HG03066 (cell line): ENCODE data around the gene UBE2K.
"Not testable (repeated sequence)": the region's sequence is repeated elsewhere in the genome, so short reads cannot be mapped to it uniquely, and the experiment has no call there.

ENCODE experiments used
- ATAC-seq: cut with Tn5 transposase; IDR thresholded peaks from one replicate; pipeline ENCODE4 v1.9.1; 2021; ENCODE audit warnings: low read depth; ENCODE audit not compliant: unreplicated experiment

The UBE2K gene, protein sequence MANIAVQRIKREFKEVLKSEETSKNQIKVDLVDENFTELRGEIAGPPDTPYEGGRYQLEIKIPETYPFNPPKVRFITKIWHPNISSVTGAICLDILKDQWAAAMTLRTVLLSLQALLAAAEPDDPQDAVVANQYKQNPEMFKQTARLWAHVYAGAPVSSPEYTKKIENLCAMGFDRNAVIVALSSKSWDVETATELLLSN

DNA sequence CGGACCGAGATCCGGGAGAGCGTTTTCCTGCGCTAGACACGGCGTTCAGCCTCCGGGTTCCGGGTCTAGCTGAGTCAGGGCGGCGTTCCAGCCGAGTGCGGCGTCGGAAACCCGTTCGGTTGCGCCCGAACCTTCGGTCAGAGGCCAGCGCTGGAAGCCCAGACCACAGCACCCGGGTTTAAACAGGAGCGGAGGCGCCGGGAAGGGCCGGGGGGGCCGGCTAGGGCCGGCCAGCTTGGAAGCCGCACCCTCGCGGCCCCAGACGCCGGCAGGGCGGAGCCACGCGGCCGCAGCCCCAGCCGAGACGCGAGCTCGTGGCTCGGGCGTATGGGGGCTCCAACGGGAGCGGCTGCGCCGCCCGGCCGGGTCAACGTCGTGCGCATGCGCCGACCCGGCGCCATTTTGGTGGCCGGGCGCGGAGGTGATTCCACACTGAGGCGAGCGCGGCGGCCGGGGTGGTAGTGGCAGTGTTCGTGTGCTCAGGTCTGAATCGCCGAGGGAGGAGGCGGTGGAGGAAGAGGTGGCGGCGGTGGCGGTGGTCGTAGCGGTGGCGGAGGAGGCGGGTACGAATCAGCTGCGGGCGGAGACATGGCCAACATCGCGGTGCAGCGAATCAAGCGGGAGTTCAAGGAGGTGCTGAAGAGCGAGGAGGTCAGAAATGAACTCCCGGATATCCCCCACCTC is at the start of gene UBE2K:
UBE2K (plus strand) TSS at position 397 of the 684 bp plus-strand sequence; CDS start at position 589, 192 bp downstream.
- peak; percentile 79 for ATAC-seq

DNA sequence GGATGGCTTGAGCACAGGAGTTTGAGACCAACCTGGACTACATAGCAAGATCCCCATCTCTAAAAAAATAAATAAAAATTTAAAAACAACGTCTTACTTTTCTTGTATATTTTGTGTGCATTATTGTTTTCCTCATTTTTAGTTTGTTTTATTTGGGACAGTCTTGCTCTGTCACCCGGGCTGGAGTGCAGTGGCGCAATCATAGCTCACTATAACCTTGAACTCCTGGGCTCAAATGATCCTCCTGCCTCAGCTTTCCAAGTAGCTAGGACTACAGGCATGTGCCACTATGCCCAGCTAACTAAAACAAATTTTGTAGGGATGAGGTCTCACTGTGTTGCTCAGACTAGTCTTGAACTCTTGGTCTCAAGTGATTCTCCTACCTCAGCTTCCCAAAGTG is 49.7 kb upstream of the UBE2K start:
- no peak for ATAC-seq

DNA sequence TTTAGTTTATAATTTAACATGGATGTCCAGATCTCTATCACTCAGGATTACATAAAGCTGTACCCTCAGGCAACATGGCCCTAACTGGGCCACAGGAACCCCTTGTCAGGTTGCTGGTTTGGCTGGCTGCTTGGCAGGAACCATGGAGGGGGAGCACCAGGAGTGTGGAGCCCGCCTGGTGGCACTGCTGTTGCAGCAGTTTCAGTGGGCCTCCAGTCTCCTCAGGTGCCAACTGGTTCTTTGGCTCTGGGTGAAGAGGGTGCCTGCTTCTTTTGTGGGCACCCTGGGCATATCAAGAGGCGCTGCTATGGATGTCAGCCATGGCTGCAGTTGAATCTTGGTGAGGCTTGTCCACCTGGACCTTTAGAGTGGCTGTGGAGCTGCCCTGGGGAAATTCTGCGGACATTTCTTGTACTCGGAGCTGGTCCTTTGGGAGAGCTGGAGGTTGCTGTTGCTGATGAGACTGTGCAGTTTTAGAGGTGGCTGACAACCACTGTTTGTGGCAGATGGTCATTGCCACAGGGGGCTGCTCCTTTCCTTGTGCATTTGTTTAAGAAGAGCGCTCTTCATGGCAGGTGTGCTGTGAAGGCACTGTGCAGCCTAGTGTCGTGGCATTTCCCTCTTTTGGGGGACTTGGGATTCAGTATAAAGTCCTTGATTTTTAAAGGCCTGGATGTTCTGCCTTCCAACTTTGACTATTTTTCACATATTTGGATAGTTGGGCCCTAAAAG is 48.9 kb upstream of the UBE2K start:
- ATAC-seq, result no peak

DNA sequence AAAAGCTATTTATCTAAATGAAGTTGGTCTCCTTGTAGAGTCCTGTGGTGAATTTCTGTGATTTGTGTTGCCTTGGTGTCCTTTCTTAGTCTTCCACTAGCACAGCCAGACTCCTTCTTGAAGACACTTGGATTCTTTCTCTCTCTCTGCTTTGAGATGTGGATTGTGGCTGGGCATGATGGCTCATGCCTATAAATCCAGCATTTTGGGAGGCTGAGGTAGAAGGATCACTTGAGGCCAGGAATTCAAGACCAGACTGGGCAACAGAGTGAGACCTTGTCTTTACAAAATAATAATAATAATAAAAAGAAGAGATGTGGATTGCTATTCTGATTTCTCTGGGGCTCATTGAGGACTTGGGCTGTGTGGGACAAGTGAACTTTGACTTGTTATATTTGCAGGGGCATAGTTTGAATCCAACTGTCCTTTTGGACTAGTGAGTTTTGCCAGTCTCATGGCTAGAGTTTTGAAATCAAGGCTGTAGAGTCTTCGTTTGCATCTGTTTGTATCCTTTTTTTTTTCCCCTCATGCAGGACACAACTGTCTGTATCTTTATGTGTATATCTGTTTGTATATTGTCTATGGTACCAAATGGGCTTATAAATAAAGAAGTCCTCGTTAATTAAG is 48.2 kb upstream of the UBE2K start:
- no peak for ATAC-seq

DNA sequence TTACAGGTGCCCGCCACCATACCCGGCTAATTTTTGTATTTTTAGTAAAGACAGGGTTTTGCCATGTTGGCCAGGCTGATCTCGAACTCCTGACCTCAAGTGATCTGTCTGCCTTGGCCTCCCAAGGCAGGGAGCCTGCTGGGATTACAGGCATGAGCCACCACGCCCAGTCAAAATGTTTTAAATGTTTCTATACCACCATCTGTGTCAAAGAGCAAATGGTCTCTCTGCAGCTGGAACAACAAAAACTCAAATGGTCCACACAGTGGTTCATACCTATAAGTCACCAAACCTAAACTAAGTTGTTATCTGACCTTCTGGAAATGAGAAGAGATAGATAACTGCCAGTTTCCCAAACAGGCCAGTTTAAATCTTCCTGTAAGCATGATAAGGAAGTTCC is 46.4 kb upstream of the UBE2K start:
- not testable (repeated sequence) for ATAC-seq

DNA sequence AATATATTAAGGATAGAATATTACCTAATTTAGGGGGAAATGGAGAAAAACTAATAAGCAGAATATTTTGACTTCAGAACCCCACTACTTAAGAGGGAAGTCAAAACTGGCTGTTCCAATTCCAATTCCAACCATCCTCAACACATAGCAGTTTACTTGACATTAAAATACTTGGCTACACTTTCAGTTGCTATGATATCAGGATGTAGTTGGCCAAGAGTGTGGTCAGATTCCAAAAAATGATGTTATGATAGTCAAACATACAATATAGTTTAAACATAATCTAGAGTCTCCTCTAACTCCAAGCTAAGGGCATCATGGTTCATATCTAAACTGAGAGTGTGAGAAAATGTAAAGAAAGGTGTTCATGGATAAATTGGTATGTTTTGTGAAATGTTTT is 42.7 kb upstream of the UBE2K start:
- ATAC-seq, result no peak

DNA sequence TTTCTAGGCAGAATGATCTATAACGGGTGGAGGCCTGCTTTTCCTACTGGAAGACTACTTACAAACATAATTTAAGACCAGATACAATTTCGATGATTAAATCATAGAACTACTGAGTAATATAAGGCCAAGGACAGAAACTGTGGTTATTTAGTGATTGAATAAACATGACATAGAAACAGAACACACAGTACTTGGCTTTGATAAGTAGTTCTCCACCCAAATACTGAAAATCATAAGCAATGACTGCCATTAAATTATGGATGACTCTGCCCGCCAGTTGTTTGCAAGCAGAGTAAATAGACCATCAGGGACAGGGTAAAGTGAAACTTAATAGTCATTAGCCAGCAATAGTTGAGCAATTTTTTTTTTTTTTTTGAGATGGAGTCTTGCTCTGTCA is 42.1 kb upstream of the UBE2K start:
- ATAC-seq, result no peak

DNA sequence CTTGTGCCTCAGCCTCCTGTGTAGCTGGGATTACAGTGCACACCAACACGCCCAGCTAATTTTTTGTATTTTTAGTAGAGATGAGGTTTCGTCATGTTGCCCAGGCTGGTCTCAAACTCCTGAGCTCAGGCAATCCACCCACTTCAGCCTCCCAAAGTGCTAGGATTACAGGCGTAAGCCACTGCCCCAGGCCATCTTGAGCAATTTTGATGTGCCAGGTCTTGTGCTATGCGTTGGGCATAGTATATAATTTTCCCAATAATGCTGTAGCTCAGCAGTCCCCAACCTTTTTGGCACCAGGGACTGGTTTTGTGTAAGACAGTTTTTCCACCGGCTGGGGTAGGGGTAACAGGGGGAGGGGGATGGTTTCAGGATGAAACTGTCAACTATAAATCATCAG is 41.3 kb upstream of the UBE2K start:
- not testable (repeated sequence) for ATAC-seq

DNA sequence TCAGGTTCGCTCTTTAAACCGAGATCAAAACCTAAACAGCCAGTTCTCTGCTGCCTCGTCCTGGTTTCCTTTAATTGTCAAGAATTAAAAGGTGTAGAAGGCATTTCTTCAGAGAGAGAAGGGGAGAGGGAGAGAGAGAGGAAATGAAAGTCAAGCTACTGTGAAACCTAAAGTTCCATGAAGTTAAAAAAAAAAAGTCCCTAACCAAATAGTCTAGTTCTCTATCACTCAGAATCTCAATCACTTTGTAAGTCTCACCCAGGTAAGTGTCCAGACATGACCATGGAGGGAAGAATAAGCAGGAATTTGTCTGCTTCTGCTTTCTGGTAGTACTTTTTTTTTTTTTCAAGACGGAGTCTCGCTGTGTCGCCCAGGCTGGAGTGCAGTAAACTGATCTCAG is 40.5 kb upstream of the UBE2K start:
- ATAC-seq, result peak; percentile 80

DNA sequence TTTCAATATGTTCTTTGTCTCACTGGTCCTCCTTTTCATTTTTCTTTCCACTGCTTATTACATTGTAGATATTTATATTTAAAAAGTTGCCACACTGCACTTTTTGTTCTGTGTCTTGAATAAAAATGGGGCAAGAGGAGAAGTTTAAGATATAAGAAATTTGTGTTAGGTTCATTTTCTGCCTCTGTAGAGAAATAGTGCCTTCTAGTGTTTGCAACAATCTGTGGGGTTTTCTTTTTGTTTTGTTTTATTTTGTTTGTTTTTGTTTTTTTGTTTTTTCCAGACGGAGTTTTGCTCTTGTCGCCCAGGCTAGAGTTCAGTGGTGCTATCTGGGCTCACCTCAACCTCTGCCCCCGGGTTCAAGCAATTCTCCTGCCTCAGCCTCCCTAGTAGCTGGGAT is 39.2 kb upstream of the UBE2K start:
- ATAC-seq, result no peak

DNA sequence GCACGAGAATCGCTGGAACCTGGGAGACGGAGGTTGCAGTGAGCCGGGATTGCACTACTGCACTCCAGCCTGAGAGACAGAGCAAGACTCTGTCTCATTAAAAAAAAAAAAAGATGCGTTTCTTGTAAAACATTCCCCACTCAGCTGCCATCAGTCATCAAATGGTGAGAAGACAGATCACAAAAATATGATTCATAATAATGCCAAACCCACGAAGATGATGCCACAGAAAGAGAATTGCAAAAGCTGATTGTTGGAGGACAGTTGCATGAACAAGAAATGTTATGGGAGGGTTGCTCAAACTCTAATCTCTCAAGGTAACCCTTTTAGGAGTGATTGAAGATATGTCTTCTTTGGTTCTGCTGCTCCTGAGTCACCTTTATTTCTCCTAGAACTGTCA is 37.9 kb upstream of the UBE2K start:
- no peak for ATAC-seq

DNA sequence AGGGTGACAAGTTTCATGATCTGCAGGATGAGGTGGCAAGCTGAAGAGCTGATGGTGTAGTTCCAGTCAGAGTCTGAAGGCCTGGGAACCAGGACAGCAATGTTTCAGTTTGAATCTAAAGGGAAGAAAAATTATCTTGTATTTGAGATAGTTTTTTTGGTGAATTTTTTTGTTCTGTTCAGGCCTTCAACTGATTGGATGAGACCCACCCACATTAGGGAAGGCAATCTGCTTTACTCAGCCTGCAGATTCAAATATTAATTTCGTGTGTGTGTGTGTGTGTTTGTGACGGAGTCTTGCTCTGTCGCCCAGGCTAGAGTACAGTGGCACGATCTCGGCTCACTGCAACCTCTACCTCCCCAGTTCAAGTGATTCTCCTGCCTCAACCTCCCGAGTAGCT is 37.2 kb upstream of the UBE2K start:
- no peak for ATAC-seq

DNA sequence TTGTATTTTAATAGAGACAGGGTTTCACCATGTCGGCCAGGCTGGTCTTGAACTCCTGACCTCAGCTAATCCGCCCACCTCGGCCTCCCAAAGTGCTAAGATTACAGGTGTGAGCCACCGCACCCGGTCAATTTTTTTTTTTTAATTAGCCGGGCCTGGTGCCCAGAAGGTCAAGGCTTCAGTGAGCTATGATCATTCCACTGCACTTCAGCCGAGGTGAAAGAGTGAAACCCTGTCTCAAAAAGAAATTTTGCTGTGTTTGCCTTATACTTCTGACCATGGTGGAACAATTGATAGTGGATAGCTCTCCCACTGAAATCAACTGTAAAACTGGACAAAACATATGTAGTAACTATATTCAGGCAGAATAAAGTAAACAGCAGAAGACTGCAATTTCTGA is 35.3 kb upstream of the UBE2K start:
- ATAC-seq, result no peak

DNA sequence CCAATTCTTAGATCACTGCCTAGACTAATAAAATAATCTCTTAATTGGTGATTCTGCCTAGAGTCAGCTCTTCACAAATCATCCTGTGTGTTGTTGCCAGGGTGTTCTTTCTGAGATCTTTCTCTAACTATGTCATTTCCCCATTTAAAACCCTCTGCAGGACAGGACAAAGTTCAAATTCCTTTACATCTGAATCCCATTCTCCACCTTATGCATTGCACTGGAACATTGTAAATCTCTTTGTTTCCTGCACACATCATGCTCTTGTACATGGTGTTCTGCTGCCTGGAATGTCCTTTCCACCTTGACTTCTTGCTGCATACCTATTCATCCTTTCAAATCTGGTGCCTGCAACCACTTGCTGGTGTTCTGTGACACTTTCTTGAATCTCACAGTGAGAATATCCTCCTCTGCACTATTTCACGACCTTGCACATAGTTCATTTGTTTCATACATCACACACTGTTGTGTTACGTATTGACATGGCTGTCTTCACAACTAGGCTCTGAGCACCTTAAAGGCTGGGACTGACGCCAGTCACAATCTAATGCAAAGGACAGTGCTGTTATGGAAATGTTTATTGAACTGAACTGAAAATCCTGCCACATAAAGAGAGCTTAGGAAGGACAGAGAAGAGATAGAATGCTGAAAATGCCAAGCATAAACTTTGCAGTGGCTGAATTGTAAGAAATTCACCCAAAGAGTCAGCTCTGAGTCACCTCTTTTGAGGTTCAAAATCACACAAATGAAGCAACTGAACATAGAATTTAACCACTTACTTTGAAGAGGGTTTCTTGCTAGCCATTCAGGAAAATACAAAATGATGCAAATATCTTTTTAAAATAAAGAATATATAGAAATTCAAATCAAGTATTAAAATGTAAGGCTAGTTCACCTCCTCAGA is 32.9 kb upstream of the UBE2K start:
- no peak for ATAC-seq

DNA sequence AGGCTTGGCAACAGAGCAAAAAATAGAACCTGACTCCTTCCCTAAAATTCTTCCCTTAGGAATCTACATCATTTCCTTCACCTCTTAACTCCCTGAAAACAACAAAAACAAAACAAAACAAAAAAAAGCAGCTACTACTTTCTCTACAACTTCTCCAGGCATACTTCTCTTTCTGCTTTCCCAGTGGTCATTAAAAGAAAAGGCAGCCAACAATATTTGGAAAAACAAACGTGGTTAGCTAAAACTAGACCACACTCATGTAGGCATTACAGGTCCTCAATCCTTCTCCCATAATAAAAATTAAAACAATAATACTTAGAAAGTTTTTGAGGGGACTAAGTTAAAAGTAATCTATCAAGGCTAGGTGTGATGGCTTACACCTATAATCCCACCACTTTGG is 30.2 kb upstream of the UBE2K start:
- no peak for ATAC-seq

DNA sequence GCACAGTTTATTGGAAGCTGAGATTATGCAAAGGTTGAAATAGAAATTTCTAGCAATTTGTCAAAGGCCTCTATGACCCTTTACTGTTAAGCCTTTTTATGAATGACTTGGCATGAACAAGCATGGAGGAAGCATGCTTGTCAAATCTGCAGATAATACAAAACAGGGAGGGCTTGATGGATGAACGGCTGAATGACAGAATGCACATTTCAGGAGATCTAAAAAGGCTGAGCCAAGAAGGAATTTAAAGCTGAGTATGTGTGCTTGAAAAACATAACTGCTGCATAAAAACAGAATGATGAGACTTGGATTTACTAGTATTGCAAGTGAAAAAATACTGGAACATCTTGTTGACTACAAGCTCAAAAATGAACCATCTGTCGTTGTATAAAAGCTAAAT is 29.0 kb upstream of the UBE2K start:
- ATAC-seq, result no peak

DNA sequence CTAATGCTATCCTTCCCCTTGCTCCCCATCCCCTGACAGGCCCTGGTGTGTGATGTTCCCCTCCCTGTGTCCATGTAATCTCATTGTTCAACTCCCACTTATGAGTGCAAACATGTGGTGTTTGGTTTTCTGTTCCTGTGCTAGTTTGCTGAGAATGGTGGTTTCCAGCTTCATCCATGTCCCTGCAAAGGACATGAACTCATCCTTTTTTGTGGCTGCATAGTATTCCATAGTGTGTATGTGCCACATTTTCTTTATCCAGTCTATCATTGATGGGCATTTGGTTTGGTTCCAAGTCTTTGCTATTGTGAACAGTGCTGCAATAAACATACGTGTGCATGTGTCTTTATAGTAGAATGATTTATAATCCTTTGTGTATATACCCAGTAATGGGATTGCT is 27.6 kb upstream of the UBE2K start:
- ATAC-seq, result not testable (repeated sequence)

DNA sequence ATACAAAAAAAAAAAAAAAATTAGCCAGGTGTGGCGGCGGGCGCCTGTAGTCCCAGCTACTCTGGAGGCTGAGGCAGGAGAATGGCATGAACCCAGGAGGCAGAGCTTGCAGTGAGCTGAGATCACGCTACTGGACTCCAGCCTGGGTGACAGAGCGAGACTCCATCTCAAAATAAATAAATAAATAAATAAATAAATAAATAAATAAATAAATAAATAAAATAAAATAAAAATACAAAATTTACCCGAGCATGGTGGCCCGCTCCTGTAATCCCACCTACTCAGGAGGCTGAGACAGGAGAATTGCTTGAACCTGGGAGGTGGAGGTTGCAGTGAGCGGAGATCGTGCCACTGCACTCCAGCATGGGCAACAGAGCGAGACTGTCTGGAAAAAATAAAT is 22.3 kb upstream of the UBE2K start:
- not testable (repeated sequence) for ATAC-seq

DNA sequence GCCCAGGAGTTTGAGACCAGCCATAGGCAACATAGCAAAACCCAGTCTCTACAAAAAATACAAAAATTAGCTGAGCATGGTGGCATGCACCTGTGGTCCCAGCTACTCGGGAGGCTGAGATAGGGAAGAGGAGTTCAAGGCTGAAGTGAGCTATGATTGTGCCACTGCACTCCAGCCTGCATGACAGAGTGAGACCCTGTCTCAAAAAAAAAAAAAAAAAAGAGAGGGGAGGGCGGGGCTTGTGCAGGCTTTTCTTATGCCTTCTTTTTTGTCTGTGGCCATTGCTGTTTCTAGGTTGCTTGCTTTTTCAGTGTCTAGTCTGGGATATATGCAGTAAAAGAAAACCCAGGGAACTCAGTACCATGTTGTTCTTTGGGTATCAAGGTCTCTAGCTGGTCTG is 16.9 kb upstream of the UBE2K start:
- ATAC-seq, result not testable (repeated sequence)

DNA sequence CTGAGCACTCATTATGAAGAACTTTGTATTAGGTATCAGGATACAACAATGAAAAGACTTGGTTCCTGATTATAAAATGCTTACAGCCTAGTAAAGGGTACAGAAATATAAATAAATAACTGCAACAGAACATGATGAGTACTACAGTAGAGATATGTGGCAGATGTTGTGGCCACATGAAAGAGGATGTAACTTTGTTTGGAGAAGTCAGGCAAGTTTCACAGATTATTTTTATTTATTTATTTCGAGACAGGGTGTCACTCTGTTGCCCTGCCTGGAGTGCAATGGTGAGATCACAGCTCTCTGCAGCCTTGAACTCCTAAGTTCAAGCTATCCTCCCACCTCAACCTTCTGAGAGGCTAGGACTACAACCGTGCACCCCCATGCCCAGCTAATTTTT is 15.8 kb upstream of the UBE2K start:
- peak; percentile 76 for ATAC-seq
